Fibroblast of mammary gland (primary cell): Measurements from ENCODE around the gene C1orf21.

ENCODE experiments used
- DNase-seq: peaks from one replicate; pipeline ENCODE4 v3.0.0-alpha.2; 2010; ENCODE audit warnings: low read depth
- H3K4me3 ChIP-seq: 2 replicates; pipeline ENCODE4 v1.5.1; 2011; ENCODE audit warnings: low read depth, mild to moderate bottlenecking, low read length, moderate library complexity; ENCODE audit not compliant: control insufficient read depth
- TF ChIP-seq, protein P1 (sequence below): conservative IDR thresholded peaks from 2 replicates; pipeline ENCODE4 v1.5.1; 2011; ENCODE audit warnings: low read depth, low read length, inconsistent platforms; ENCODE audit not compliant: control insufficient read depth, insufficient read depth

The C1orf21 gene

DNA sequence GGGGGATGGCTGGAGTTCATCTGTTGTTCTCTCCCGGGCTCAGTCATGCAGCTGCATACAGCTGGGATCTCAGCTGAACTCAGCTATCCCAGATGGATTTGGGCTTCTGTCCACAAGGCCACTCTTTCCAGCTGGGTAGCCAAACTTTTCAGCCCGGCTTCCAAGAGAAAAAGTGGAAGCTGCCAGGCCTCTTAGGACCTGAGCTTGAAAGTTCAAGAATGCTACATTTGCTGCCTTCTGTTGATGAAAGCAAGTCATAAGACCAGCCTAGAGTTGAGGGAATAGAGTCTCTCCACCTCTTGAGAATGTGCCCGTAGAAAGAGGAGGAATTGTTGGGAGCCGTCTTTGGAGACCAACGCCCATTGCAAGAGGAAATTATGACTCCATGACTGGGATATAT is 95.3 kb downstream of the C1orf21 start:
- H3K4me3 ChIP-seq = no peak overlapping the region
- DNase-seq = peak; percentile 52
- TF ChIP-seq, protein P1, sequence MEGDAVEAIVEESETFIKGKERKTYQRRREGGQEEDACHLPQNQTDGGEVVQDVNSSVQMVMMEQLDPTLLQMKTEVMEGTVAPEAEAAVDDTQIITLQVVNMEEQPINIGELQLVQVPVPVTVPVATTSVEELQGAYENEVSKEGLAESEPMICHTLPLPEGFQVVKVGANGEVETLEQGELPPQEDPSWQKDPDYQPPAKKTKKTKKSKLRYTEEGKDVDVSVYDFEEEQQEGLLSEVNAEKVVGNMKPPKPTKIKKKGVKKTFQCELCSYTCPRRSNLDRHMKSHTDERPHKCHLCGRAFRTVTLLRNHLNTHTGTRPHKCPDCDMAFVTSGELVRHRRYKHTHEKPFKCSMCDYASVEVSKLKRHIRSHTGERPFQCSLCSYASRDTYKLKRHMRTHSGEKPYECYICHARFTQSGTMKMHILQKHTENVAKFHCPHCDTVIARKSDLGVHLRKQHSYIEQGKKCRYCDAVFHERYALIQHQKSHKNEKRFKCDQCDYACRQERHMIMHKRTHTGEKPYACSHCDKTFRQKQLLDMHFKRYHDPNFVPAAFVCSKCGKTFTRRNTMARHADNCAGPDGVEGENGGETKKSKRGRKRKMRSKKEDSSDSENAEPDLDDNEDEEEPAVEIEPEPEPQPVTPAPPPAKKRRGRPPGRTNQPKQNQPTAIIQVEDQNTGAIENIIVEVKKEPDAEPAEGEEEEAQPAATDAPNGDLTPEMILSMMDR = no peak

DNA sequence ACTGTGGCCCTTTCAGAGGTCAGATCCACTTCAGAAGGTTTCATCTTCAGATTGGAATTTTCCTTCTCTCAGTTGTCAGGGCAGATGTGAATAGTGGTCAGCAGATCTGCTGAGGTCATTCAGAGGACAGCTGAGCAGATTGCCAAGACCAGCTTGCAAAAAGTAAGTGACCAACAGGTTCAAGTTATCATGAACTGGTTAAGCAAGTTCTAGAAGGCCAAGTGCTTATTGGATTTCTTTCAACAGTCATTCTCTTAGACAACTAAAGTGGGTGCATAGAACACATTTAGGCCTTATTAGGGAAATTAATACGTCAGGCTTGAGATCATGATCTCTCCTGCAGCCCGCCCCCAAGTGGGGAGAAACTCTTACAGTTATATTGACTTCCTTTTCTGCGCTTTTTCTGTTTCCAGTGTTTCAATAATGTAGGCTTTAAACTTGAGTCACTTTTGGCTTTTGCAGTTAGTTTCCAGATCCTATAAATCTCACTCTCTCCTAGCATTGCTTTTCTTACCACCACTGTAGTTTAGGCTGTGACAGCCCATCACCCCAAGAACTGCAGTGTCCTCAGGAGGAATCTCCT is 96.4 kb downstream of the C1orf21 start:
- TF ChIP-seq, protein P1 = peak; percentile 29
- no peak overlapping the region for H3K4me3 ChIP-seq
- peak; percentile 90 for DNase-seq

DNA sequence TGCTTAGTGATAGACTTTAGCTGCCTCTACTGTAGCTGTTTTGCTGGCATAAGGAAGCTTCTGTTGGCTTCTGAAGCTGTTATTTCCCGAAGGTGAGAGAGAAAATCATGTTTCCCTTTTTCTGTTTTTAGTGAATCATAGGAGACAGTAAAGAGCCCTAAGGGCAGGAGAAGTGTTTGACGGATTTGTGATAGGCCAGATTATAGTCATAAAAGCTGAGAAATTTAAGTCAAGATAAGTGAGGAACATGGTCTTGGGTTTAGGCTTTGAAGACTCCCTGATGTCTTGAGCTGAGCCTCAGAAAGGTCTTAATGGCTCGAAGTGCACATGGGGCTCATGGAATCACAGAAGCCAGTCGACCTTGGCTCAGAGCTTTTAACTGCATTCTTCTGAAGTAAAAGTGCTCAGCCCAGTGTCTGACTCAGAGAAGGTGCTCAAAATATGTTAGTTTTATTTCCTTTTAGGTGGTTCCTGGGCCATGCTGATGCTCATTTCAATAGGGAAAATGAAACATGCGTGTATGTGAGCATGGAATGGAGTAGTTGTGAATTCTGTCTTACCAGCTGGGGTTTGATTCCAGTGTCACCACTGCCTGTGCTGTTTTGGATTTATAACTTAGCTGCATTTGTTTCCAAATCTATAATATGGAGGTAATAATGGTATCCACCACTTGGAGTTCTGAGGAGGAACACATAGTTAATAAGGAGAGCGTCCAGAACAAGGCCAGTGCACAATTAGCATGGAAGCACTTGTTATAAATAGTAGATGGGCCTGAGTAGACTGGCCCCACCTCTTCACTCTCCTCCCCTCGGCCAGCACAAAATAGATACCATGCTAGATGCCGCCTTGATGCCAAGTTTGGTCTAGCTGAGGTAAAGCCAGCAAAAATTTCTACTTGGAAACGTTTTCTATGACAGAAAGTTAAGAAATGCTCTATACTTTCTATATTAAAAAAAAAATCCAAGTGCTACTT is 99.2 kb downstream of the C1orf21 start:
- H3K4me3 ChIP-seq = no peak overlapping the region
- TF ChIP-seq, protein P1 = no peak
- no peak for DNase-seq

DNA sequence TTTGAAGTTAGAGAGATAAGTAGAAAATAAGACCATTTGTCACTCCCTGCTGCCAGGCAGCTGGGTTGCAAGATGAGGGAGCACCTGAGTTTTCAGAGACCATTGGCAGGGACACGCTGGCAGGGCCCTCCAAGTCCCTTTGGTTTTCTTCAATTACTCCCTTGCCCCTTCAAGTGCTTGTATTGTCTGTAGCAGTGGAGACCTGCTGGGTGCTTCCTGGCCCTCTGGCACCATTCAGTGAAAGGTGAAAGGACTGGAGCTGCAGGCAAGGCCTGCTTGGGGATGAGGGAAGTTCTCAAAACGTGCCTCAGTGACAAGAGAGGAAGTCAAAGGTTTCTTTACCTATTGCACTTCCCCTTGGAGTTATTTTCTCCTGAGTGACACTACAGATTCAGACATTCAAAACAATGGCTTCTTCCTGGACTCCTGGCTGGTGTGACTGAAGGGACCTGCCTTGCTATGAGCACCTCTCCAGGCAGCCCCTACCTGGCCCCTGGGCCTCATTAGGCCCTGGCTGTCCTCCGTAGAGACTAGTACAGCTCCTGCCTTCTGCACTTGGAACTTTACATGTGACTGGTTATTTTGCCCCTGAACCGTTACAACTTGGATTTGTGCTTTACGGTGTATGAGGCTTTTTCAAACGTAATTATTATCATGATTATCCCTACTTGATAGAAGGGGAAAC is 100.1 kb downstream of the C1orf21 start:
- no peak overlapping the region for H3K4me3 ChIP-seq
- TF ChIP-seq, protein P1 = no peak
- no peak for DNase-seq

DNA sequence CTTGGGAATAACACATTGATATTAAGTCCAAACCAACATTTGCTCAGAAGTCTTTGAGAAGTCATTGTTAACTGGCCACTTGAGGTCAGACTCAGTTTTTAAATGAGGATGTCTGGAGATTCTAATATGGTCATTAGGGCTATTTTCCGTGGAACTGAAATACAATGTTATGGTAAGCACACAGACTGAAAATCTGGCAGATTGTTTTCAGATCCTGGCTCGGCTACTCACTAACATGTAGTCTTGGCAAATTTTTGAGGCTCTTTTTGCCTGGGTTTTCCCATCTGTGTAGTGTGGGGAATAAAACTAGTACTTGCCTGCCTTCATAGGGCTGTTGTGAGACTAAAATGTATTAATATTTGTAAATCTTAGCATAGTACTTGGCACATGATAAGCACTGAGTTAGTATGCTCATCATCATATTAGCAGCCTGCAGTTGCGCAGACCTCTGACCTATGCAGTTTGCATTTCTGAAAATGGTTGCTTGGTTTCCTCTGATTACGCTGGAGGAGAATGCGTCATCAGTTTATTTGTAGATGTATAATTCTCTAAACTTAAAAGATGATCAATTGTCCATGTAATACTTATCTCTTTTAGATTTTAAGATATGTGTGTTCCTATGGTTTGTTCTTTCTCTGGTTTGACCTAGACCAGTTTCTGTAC is 100.8 kb downstream of the C1orf21 start:
- H3K4me3 ChIP-seq = no peak overlapping the region
- TF ChIP-seq, protein P1 = no peak
- DNase-seq = no peak

DNA sequence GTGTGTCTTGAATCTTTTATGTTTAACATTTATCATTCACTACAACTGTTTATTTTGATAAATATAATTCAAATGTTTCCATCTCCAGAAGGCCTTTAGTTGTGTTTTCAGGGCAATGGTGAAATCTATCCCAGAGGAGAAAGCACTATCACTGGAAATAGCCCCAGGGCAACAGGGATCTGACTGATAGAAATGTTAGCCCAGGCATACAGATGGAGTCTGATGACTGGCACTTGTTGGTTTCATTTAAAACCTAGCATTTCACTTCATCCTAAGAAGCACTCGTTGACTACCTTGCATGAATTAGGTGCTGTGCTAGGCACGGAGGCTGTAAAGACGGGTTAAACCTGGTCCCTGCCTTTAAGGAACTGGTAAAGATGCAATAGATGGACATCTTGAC is 103.1 kb downstream of the C1orf21 start:
- H3K4me3 ChIP-seq = no peak overlapping the region
- DNase-seq = no peak

More for the DNA sequence above, 103.1 kb downstream of the C1orf21 start:
- TF ChIP-seq, protein P1 = no peak
